Tibial nerve (tissue), 3 donors: ENCODE data around the gene OR2C1.

Source experiments
- POLR2A ChIP-seq, 2 donors: fragments of 450-650 bp; IDR thresholded peaks; one replicate each; pipeline ENCODE4 v1.6.1; 2017; ENCODE audit warnings: antibody characterized with exemption in 2 of 2, mild to moderate bottlenecking in 2 of 2, moderate library complexity in 2 of 2
- TF ChIP-seq, protein P1 (sequence below), 5 experiments: fragments of 200-600 bp in 3 of 5; fragments of 450-650 bp in 2 of 5; sonication (generic) in 3 of 5; IDR thresholded peaks; one replicate each; pipeline ENCODE4 v1.5.1; 2016 to 2019; ENCODE audit warnings: antibody characterized with exemption in 5 of 5, mild to moderate bottlenecking in 3 of 5, moderate library complexity in 2 of 5

DNA sequence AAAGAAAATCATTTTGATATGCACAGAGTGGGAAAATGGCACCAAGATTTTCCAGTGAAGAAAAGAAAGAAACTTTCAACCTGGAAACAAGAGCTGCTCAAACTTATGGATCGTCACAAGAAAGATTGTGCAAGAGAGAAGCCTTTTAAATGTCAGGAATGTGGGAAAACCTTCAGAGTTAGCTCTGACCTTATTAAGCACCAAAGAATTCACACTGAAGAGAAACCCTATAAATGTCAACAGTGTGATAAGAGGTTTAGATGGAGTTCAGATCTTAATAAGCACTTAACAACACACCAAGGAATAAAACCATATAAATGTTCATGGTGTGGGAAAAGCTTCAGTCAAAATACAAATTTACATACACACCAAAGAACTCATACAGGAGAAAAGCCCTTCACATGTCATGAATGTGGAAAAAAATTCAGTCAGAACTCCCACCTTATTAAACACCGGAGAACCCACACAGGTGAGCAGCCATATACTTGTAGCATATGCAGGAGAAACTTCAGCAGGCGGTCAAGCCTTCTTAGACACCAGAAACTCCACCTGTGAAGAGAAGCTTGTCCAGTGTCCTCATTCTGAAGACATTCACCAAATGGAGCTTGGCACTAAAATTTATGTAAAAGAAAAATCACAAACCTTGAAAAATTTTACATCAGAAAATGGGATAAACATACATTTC, 38.2 kb upstream of the OR2C1 start:
- TF ChIP-seq, protein P1, sequence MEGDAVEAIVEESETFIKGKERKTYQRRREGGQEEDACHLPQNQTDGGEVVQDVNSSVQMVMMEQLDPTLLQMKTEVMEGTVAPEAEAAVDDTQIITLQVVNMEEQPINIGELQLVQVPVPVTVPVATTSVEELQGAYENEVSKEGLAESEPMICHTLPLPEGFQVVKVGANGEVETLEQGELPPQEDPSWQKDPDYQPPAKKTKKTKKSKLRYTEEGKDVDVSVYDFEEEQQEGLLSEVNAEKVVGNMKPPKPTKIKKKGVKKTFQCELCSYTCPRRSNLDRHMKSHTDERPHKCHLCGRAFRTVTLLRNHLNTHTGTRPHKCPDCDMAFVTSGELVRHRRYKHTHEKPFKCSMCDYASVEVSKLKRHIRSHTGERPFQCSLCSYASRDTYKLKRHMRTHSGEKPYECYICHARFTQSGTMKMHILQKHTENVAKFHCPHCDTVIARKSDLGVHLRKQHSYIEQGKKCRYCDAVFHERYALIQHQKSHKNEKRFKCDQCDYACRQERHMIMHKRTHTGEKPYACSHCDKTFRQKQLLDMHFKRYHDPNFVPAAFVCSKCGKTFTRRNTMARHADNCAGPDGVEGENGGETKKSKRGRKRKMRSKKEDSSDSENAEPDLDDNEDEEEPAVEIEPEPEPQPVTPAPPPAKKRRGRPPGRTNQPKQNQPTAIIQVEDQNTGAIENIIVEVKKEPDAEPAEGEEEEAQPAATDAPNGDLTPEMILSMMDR (IDR thresholded peaks at IDR 0.05), result no peak
- TF ChIP-seq POLR2A (IDR thresholded peaks at IDR 0.05), result no peak
